HG02759 (cell line): ENCODE measurements around the gene CACNA1E.

Source experiments
- ATAC-seq: cut with Tn5 transposase; IDR thresholded peaks from one replicate; pipeline ENCODE4 v1.9.1; 2021; ENCODE audit warnings: mild to moderate bottlenecking, moderate library complexity; ENCODE audit not compliant: unreplicated experiment

The CACNA1E gene

GRCh38 chr1:181748013-181748412, 264.7 kb downstream of the CACNA1E start:
- no peak for ATAC-seq

- ATAC-seq, result no peak
Observed at GRCh38 chr1:181754103-181754502, 270.8 kb downstream of the CACNA1E start.

GRCh38 chr1:181759481-181759880, 276.2 kb downstream of the CACNA1E start:
- ATAC-seq, result no peak

DNA sequence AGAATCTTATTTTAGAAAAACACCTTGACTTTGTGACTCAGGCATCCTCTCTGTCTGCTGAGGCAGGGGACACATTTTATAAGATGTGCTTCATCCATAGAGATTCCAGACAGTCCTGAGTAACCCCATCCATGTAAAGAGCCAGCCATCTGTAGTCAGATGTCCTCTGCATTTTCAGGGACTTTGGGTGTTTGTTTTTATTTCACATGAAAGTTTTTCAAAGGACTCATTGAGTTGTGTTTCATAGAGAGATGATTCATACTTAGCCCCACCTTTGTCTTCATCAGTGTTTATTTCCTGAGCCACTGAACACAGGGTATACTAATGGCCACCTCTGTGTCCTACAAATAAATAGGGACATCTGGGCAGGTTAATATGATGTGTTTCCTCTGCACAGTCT, 280.4 kb downstream of the CACNA1E start:
- no peak for ATAC-seq

DNA sequence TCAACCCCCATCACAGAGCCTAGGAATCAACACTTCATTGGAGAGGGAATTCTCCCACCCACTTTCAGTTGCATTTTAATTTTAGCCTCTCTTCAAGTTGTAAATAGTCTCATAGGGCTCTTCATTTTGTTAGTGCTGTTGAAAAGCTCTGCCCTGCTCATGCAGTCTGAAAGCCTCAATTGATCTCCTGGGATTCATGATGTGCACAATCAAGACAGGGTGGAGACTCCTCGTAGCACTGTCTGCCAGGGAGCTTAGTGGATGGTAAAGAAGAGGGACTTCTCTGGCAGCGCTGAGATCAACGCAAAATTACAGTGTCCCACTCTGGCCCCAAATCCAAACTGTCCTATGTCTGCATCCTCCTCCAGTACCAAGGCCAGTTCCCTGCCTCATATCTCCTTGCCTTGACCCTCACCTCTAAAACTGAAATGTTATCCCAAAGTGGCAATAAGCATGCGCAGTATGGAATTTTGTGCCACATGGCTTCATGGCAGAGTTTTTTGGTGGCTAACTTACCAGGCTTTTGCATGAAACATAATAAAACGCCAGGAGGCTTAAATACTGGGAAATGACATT, 282.2 kb downstream of the CACNA1E start:
- no peak for ATAC-seq

- ATAC-seq, result no peak
Observed at GRCh38 chr1:181767001-181767708, 283.8 kb downstream of the CACNA1E start.

DNA sequence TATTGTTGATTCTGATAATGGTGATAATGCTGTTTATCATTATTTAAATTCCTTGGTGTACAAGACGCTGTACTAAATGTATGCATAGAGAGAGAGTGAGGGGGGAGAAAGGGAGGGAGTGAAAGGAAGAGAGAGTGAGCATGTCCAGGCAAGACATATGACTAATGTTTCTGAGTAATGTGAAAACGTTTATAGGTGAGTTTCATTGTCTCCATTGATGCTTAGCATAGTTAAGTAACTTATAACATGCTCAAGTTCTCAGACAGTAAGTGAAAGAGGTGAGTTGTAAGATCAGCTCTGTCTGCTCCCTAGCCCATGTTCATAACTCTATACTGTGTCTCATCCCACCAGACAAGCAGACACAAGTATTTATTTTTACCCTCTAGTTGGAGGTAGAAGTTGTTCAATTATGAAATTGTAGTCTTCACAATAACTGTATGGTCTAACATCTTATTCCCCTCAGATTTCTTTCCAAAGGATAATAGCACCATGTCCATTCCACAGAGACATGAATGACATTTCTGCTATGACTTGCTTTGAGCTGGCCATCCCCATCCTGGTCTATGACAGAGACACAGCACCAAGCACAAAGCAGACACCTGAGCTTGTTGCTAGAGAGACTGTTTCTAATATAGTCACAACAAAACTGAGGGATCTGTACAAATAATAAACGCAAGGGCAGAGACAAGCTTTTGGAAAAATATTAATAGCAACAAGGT, 285.1 kb downstream of the CACNA1E start:
- ATAC-seq, result peak; percentile 66

- no peak for ATAC-seq
Observed at GRCh38 chr1:181768930-181769280, 285.6 kb downstream of the CACNA1E start.

- ATAC-seq, result no peak
Observed at GRCh38 chr1:181769846-181770245, 286.5 kb downstream of the CACNA1E start.

DNA sequence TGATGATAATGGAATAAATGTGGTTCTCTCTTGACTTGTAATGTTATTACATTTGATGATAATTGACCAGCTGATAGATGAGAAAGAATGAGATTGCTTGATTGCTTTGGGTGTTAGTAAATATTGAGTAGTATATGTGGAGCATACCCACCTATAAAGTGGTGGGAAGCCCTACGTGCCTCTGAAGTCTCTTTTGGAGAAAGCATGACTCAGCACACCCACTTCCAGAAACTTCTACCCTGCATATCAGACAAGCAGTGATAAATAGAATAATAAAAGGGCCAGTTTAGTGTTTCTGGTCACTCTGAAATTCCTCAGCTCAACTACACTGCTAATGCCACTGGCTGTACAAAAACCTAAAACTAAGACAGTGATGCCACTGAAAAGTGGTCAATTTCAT, 289.4 kb downstream of the CACNA1E start:
- ATAC-seq, result no peak

- no peak for ATAC-seq
Observed at GRCh38 chr1:181776044-181776443, 292.7 kb downstream of the CACNA1E start.

DNA sequence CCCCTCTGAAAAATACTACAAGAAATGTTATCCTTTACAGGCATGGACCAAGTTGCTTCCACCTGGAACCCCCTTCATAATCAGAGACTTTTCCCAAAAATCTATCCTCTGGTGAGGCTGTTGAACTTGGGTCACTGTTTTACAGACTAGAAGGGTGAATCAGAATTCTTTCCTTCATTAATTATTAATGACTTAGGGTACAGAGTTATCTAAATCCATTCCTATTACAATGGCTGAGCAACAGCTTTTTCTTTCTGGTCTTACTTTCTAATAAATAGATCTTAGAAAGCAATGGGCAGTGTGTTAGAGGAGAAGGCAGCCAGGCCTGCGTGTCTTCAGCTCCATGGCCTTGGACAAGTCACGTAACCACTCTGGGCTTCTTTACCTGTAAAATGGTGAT, 294.0 kb downstream of the CACNA1E start:
- no peak for ATAC-seq

- no peak for ATAC-seq
Observed at GRCh38 chr1:181777812-181778211, 294.5 kb downstream of the CACNA1E start.

GRCh38 chr1:181778640-181779260, 295.4 kb downstream of the CACNA1E start:
- no peak for ATAC-seq

- no peak for ATAC-seq
Observed at GRCh38 chr1:181779343-181779742, 296.0 kb downstream of the CACNA1E start.

GRCh38 chr1:181783208-181783607, 299.9 kb downstream of the CACNA1E start:
- no peak for ATAC-seq

- ATAC-seq, result no peak
Observed at GRCh38 chr1:181784039-181784683, 300.8 kb downstream of the CACNA1E start.

DNA sequence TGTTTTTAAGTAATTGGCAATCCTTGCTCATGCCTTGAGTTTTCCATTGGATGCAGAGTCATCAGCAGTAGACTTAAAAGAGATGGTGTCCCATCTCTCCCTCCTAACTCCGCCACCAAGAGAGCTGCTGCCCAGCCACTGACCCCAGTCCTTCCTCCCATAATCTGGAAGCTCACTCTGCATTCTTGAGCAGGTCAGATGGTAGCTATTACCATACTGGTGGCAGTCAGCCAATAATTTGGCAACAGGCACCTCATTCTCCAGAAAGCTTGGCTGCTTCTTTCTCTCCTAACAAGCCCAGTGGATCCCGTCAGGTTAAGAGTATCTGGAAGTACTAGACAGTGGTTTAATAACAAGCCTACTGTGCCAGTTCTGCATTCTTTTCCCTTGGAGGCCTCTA, 306.1 kb downstream of the CACNA1E start:
- ATAC-seq, result no peak

GRCh38 chr1:181791721-181792120, 308.4 kb downstream of the CACNA1E start:
- no peak for ATAC-seq

DNA sequence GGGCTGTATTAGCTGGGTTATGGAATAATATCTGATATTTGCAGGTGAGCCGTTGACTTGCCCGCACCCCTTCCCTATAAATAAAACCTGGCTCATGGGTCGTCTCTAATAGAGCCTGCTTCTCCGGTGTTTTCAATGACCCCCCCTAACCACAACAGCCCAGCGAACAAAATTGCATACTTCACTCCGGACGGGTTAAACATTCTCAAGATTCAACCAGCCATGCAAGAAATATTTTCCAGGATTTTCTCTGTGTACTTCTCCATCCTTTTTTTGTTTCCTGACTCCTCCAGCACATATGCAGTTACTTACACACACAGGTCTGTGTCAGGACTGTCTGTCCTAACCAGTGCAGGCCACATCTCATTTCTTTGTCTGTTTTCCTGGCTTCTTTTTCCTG, 310.5 kb downstream of the CACNA1E start:
- ATAC-seq, result no peak

DNA sequence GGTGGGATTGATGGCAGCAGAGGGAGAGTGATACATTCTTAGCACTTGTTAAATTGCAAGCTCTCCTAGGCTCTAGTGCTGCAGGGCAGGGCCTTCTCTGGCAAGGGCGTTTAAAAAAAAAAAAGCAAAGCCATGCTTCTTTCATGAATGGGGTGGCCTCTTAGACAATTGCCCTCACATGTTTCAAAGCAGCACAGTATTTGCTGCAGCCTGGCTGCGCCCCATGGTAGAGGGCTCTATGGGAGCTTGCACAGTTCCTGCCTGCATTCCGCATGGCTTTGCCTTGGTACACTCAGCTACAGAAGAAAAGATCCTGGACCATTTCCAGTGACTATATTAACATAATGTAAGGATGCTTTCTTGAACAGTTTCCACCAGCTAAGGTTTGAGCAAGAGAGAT, 311.0 kb downstream of the CACNA1E start:
- ATAC-seq, result no peak
